GM18861 (cell line): Measurements from ENCODE around the gene CCDC171.
"Not testable (repeated sequence)": the region's sequence is repeated elsewhere in the genome, so short reads cannot be mapped to it uniquely, and the experiment has no call there.

ENCODE experiments used
- ATAC-seq: cut with Tn5 transposase; IDR thresholded peaks from one replicate; pipeline ENCODE4 v1.9.1; 2021; ENCODE audit not compliant: unreplicated experiment

Gene CCDC171

GRCh38 chr9:15553528-15553898 is 670 bp downstream of the CCDC171 start:
- peak; percentile 7 for ATAC-seq

GRCh38 chr9:15570769-15571168 is 17.9 kb downstream of the CCDC171 start:
- no peak for ATAC-seq

GRCh38 chr9:15572200-15572770 is 19.4 kb downstream of the CCDC171 start:
- ATAC-seq = no peak

GRCh38 chr9:15576350-15577050 is 23.7 kb downstream of the CCDC171 start:
- no peak for ATAC-seq

GRCh38 chr9:15578714-15579113 is 25.9 kb downstream of the CCDC171 start:
- no peak for ATAC-seq

GRCh38 chr9:15584379-15584778 is 31.5 kb downstream of the CCDC171 start:
- ATAC-seq = no peak

- no peak for ATAC-seq
Observed at GRCh38 chr9:15592317-15592716, 39.5 kb downstream of the CCDC171 start.

- peak; percentile 59 for ATAC-seq
Observed at GRCh38 chr9:15592940-15593339, 40.1 kb downstream of the CCDC171 start.

GRCh38 chr9:15600666-15601330 is 48.0 kb downstream of the CCDC171 start:
- not testable (repeated sequence) for ATAC-seq

GRCh38 chr9:15606643-15607472 is 54.0 kb downstream of the CCDC171 start:
- no peak for ATAC-seq

- peak; percentile 86 for ATAC-seq
Observed at GRCh38 chr9:15612962-15613361, 60.1 kb downstream of the CCDC171 start.

- no peak for ATAC-seq
Observed at GRCh38 chr9:15617782-15618181, 64.9 kb downstream of the CCDC171 start.

GRCh38 chr9:15618540-15619331 is 65.9 kb downstream of the CCDC171 start:
- no peak for ATAC-seq

GRCh38 chr9:15622318-15622971 is 69.6 kb downstream of the CCDC171 start:
- ATAC-seq = no peak

GRCh38 chr9:15635752-15636151 is 82.9 kb downstream of the CCDC171 start:
- no peak for ATAC-seq

- no peak for ATAC-seq
Observed at GRCh38 chr9:15640121-15640520, 87.3 kb downstream of the CCDC171 start.

- ATAC-seq = no peak
Observed at GRCh38 chr9:15641291-15641690, 88.4 kb downstream of the CCDC171 start.

- ATAC-seq = no peak
Observed at GRCh38 chr9:15642369-15642962, 89.6 kb downstream of the CCDC171 start.

GRCh38 chr9:15670246-15670645 is 117.4 kb downstream of the CCDC171 start:
- ATAC-seq = peak; percentile 41

GRCh38 chr9:15670894-15671293 is 118.1 kb downstream of the CCDC171 start:
- ATAC-seq = peak; percentile 98
